IPS-18c (cell line): Measurements from ENCODE around the gene FBXW11.

Experiments used
- H3K4me3 ChIP-seq: 2 replicates; pipeline ENCODE4 v1.7.0; 2013; ENCODE audit warnings: low read depth, mild to moderate bottlenecking, low read length, moderate library complexity; ENCODE audit not compliant: insufficient read depth
- H3K9me3 ChIP-seq: one replicate; pipeline ENCODE4 v1.6.1; 2013; ENCODE audit warnings: mild to moderate bottlenecking, low read length, moderate library complexity; ENCODE audit not compliant: control insufficient read depth, insufficient read depth

The FBXW11 gene

DNA sequence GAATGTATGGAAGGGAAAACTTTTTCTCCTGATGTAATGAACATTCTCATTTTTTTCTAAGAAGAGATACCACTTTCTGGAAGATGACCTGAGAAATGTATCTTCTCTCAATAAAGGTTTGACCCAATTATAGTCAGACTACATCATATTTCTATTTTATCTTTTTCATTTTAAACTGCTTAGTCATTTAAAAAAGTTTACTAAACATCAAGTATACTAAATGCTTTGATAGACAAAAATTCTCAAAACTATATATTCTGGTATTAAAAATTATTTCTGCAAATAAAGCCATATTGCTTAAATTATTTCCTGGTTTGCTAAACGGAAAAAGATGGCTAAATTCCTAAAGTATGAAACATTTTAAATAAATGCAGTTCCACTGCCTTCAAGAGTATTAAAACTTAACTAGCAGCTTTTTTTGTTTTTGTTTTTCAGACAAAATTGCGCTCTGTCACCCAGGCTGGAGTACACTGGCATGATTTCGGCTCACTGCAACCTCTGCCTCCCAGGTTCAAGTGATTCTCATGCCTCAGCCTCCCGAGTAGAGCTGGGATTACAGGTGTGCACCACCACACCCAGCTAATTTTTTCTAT, 37.1 kb downstream of the FBXW11 start:
- Histone ChIP-seq H3K4me3 (no peak overlapping the region), H3K9me3 (peaks cover 5% of the 10 kb centered on the region)

DNA sequence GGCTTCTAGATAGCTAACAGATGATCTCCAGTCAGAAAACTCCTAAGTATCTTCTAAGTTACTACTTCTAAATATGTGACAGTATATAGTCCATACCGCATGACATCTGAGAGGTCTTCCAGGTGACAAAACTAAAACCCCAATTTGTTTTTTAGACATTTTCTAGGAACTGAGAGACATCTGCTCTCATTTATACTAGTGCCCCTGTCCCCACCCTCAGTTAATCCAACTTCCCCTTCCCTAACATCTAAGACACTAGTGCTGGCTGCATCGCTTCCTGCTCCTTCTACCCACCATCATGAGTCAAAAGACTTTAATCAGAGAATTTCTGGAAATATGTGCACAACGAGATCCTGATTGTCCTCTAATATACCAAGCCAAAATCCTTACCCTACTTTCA, 37.9 kb downstream of the FBXW11 start:
- Histone ChIP-seq H3K9me3 (peaks cover 5% of the 10 kb centered on the region), H3K4me3 (no peak overlapping the region)

DNA sequence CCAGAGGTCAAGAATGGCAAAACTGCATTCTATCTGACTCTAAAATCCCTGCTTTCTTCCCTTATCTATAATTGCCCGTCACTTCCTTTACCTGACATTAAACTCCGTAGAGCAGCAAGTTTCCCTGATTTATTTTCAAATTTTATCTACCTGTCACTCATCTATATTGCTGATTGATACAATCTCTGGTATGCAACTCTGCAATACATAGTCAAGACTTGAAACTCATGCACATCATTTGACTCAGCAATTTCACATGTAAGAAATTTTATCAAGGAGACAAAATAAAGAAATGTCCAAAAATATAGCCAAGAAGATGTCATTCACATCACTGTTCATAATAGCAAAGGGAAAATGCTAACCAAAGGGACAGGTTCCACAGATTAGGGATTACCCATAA, 39.5 kb downstream of the FBXW11 start:
- H3K4me3 ChIP-seq = no peak overlapping the region
- H3K9me3 ChIP-seq = peaks cover 5% of the 10 kb centered on the region

DNA sequence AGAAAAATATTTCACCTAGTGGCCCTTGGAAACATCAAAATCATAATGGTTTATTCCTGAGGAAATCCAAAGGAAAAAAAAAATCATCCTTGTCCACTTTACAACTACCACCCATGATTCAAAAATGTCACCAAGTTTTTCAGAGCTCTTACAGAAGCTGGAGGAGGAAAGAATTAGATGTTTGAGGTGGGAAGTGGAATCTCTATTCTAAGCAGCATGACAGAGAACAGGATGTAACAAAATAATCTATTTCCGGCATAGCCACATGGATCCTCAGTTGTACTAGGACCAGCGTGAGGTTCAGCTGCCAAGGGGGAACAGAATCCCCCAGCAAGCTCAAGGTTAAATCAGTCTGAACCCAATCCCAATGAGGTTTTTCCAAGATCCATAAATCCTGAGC, 40.2 kb downstream of the FBXW11 start:
- Histone ChIP-seq H3K4me3 (no peak overlapping the region), H3K9me3 (peaks cover 5% of the 10 kb centered on the region)

DNA sequence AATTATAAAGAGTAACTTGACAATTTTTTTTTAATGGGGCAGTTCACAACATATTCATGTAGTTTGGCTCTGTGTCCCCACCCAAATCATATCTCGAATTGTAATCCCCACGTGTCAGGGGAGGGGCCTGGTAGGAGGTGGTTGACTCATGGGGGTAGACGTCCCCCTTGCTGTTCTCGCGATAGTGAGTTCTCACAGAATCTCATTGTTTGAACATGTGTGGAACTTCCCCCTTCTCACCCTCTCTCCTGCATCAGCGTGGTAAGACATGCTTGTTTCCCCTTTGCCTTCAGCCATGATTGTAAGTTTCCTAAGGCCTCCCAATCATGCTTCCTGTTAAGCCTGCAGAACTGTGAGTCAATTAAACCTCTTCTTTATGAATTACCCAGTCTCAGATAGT, 40.7 kb downstream of the FBXW11 start:
- Histone ChIP-seq H3K9me3 (peaks cover 5% of the 10 kb centered on the region), H3K4me3 (no peak overlapping the region)

DNA sequence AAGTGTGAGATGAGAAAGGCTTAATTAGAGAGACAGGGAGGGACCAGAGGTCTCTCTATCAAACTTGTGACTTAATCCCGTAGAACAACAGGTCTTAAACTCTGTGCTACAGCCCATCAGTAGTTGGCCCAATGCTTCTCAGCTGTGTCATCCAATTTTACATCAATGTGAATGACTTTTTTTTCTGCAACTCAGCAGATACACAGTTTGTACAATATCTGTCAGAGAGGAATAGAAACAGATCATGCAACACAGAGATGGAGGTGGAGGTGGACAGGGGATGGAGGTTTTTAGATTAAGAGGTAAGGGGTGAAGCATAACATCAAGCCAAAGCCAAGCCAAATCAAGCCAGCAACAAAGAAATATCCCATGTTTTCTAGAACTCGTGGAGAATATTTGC, 43.0 kb downstream of the FBXW11 start:
- no peak overlapping the region for H3K4me3 ChIP-seq
- no peaks in the 10 kb centered on the region for H3K9me3 ChIP-seq

DNA sequence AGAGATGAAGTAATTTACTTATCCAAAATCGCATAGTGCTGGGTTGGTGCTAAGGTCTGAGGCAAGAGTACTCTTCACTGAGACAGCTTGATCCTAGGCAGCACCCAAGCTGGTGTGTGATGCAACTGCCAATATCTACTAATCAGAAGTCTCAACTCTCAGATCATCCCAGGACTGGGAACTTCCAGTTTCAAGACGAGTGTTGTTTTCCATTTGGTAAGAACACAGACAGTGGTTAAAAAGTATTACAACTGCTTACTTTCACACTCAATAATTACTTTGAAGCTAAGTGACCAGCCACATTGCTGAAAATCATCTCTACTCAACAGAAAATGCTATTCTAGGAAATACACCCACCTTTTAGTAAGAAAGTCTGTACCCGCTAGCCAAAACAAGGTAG, 45.3 kb downstream of the FBXW11 start:
- Histone ChIP-seq H3K4me3 (no peak overlapping the region), H3K9me3 (no peaks in the 10 kb centered on the region)

DNA sequence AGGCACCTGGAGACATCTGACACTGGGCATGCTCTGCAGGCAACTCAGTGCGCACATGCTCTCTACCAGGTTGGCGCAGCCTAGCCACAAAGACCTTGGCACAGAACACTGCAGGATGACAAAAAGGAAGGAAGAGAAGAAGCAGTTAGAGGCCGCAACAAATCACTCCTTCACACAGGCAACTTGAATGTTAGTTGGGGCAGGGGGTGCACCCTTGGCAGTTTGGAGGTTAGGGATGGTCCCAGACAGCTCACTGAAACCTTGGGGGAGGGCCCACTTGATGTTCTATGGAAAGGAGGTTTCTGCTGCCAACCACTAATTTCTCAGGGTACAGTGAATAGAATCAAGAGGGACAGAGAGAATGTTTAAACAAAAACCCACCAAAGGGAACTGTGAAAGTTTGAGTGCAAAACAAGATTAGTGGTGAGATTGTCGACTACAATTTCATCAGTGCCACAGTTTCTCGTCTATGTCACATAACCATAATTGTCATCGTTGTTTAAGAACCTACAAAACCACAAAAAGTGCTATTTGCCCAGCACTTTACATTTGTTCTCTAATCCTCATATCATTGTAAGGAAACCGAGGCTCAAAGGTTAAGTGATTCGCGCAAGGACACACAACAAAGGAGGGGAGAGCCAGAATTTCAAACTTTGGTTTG, 48.7 kb downstream of the FBXW11 start:
- no peaks in the 10 kb centered on the region for H3K9me3 ChIP-seq
- no peak overlapping the region for H3K4me3 ChIP-seq

DNA sequence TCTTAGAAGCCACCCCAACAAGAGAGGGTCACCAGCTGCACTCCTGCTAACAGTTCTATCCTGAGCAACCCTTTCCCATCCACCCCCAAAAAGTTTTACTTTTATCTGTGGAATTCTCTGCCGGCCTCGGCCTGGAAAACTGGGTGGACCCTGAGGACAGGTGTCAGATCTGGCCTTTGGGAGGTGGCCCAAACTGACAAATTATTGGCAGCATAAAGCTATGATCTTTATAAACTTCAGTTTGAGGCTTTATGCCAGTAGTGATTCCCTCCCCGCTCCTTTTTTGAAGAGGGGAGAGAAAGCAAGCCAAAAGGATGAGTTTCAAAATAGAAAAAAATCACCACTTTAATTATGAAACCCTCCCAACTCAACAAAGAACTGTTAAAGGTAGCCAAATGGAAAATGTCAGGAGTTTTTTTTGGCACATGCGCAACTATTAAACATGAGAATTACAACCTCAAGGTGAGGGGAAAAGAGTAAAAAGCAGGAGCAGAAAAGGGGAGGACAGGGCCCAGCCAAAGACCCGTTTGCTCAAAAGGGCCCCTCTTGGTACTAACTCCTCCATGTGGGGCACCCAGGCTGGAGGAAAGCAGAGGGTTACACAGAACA, 49.4 kb downstream of the FBXW11 start:
- Histone ChIP-seq H3K9me3 (no peaks in the 10 kb centered on the region), H3K4me3 (no peak overlapping the region)

DNA sequence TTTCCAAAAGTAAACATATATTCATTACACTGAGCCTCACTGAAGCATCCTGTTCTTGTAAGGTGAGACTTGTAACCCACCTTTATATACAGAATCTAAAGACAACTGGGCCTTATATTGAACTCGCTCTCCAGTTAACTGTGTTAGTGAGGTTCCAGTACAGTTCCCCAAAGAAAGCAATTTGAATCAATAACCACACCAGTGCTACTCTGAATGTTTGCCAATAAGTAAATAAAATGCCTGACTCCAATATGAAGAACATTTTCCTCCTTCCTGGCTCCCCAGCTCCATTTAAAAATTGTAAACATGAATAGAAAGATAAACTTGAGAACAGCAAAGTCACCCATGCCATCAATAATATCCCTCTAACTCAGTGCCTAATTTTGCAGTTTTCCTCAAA, 50.1 kb downstream of the FBXW11 start:
- Histone ChIP-seq H3K9me3 (no peaks in the 10 kb centered on the region), H3K4me3 (no peak overlapping the region)

DNA sequence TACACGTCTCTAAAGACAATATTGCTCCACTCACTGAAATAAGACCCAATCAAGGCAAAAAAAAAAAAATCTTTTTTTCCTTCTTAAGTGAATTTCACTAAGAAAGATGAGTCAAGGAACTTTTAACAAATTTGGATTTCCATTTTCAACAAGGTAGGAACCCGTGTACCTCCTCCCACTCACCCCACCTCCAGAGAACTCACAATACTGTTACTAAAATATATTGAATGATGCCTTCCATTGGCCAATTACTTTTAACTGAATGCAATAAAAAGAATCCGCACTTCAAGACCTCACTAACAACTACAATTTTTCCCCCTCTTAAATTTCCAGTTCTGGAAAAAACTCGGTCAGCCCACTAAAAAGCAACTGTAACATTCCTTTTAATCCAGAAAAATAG, 50.7 kb downstream of the FBXW11 start:
- H3K4me3 ChIP-seq = no peak overlapping the region
- H3K9me3 ChIP-seq = no peaks in the 10 kb centered on the region

DNA sequence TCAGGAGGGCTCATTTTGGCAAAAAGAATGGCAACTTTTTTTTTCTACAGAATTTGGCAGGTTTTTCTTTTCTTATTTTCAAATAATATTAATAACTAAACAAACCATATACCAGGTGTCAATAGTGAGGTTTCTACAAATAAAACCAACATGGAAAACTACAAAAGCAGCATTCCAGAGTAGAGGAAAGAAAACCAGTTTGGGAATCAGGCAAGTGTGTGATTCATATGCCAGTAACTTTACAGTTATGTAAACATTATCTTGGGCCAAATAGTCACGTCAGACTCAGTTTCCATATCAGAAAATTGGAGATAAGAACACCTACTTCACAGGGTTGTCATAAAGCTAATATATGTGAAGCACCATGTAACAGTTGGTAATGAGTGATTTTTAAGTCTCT, 51.7 kb downstream of the FBXW11 start:
- Histone ChIP-seq H3K9me3 (no peaks in the 10 kb centered on the region), H3K4me3 (no peak overlapping the region)

DNA sequence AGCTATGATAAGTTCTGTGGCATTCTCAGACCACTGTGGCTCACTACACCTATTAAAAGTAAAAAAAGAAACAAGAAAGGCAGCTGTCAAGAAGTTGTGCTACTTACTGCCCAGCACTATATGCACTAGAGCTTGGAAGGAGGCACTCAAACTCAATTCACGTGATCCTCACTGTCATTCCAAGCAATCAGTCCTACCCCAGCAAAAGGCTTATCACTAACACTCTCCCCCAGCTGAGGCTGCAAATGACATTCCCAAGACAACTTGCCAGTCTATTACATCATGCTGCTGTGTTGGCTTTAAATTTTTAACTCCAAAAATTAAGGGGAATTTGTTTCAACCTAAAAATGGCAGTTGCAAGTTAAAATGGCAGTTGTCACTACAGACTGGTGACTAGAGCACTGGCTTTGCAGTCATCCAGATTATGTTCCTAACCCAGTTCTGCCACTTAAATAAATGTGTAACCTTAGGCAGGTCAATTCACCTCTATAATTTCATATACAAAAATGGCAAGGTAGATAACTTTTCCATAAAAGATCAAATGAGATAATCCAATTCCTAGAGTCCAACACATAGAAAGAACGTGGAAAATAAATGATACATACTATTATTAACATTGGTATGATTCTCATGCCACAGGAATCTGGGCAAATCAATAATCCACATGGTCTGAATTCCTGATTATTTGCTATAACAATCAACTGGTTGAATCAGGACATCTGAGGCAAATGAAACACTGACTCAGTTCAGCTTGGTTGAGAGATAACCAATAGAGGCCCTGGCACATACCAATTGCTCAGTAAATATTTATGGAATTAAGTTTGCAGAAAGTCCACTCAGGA, 52.4 kb downstream of the FBXW11 start:
- no peak overlapping the region for H3K4me3 ChIP-seq

DNA sequence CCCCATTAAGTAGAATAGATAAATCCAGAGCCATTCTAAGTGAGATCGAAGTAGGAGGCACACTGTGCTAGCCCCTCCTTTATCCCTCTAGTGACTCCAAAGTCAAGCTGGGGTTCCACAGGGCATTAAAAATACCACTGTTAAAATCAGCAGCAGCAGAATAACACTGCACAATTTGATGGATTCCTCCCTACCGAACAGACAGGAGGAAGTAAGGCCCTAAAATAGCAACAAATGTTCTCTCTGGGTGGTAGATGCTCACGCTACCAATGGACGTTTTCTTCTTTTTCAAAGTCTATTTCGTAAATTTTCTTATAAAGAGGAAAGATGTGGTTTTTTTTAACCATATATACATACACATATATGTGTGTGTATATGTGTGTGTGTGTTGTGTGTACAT, 54.4 kb downstream of the FBXW11 start:
- Histone ChIP-seq H3K9me3 (no peaks in the 10 kb centered on the region), H3K4me3 (no peak overlapping the region)

More for the DNA sequence above, 52.4 kb downstream of the FBXW11 start:
- no peaks in the 10 kb centered on the region for H3K9me3 ChIP-seq

DNA sequence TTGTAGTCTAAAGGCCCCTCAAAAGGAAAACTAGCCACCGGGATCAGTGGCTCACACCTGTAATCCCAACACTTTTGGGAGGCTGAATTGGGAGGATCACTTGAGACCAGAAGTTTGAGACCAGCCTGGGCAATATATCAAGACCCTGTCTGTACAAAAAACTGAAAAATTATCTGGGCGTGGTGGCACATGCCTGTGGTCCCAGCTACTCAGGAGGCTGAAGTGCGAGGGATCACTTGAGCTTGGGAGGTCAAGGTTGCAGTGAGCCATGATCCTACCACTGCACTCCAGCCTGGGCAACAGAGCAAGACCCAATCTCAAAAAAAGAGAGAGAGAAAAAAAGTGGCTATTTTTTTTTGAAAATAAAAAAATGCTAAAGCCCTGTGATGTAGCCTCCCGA, 55.2 kb downstream of the FBXW11 start:
- H3K9me3 ChIP-seq = no peaks in the 10 kb centered on the region
- H3K4me3 ChIP-seq = no peak overlapping the region

DNA sequence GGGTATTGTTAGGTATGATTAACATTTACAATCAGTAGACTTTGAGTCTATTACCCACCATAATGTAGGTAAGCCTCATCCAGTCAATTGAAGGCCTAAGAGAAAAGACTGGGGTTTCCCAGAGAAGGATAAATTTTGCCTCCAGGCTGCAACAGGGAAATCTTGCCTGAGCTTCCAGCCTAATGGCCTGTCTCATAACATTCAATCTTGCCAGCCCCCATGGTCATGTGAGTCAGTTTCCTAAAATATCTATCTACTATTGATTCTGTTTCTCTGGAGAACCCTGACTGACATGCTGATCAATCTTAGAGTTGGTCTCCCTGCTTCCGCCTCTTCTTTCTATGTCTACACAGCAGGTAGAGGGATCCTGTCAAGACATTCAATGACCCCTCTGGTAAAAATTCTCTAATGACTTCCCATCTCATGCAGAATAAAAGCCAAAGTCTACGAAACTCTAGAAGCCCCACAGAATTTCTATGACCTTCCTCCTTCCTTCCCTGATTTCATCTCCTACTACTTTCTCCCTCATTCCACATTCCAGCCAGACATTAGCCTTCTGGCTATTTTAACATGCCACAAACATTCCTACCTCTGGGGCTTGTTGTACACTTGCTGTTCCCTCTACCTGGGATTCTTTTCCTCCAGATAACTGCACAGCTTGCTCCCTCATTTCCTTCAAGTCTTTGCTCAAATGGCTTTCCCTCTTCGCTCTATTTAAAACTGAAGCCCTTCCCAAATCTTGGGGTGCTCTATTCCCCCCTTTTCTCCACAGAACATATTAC, 60.2 kb downstream of the FBXW11 start:
- H3K9me3 ChIP-seq = no peaks in the 10 kb centered on the region
- H3K4me3 ChIP-seq = no peak overlapping the region

DNA sequence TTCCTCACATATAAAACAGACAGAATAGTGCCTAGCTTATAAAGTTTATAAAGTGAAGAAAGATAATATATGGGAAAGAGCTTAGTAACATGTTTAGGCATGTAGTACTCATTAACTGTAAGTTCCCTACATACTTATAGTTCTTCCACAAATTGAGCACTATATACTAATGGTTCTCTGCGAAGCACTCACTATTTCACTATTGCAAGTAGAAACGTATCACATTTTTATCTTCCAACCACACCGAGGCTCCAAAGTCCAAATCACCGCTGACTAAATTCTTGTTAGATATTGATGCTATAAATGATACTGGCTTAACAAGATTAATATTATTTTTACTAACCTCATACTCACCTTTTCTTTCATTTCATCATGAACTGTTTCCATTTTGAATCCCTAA, 61.0 kb downstream of the FBXW11 start:
- no peak overlapping the region for H3K4me3 ChIP-seq
- no peaks in the 10 kb centered on the region for H3K9me3 ChIP-seq
